HUES48 (cell line): Measurements from ENCODE around the gene EPHA3.

Experiments
- H3K27ac ChIP-seq: one replicate; pipeline ENCODE4 v1.7.0; 2013; ENCODE audit warnings: low read depth, low read length, inconsistent platforms
- H3K27me3 ChIP-seq: 2 replicates; pipeline ENCODE4 v1.6.1; 2013; ENCODE audit warnings: mild to moderate bottlenecking, low read length; ENCODE audit not compliant: control insufficient read depth, insufficient read depth
- H3K36me3 ChIP-seq: 2 replicates; pipeline ENCODE4 v1.6.1; 2013; ENCODE audit warnings: low read length; ENCODE audit not compliant: control insufficient read depth, insufficient read depth
- H3K4me1 ChIP-seq: 2 replicates; pipeline ENCODE4 v1.6.1; 2013; ENCODE audit warnings: mild to moderate bottlenecking, low read length; ENCODE audit not compliant: control insufficient read depth, insufficient read depth
- H3K4me3 ChIP-seq: 2 replicates; pipeline ENCODE4 v1.5.1; 2013; ENCODE audit warnings: mild to moderate bottlenecking, low read depth, low read length
- H3K9ac ChIP-seq: 2 replicates; pipeline ENCODE4 v1.6.1; 2013; ENCODE audit warnings: mild to moderate bottlenecking, low read depth, low read length, moderate library complexity
- H3K9me3 ChIP-seq: 2 replicates; pipeline ENCODE4 v1.6.1; 2013; ENCODE audit warnings: low read length; ENCODE audit not compliant: control insufficient read depth, insufficient read depth

The EPHA3 gene

GRCh38 chr3:89107461-89108290, at the start of gene EPHA3:
Gene EPHA3 (plus strand): TSS chr3:89107621. CDS start chr3:89107749, 128 bp downstream.
- Histone ChIP-seq H3K9me3 (no peaks in the 10 kb centered on the region), H3K36me3 (no peaks in the 10 kb centered on the region), H3K9ac (no peak within 1 kb of the TSS), H3K27ac (no peak within 1 kb of the TSS), H3K4me1 (peaks cover 3% of the 10 kb centered on the region; the same call in 1 of the 2 replicates), H3K27me3 (peaks cover 47% of the 10 kb centered on the region), H3K4me3 (peak within 1 kb of the TSS; percentile 63)

DNA sequence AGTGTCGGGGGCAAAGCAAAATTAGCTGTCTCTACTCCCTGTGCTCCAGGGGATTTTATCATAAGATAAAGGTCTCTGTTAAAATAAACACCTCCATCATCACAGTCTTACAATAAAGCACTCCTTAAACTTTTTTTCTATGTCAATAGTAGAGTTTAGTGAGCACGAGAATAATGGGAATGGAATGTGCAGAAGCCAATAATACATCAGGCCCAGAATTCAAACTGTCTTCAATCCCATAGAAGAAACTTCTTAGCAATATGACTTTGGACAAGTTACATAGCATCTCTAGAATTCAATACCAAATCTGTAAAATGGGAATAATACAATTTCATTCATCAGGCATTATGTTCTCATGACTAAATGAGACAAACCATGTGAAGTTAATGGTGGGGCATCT, 49.0 kb upstream of the EPHA3 start:
- Histone ChIP-seq H3K27ac (no peak overlapping the region), H3K27me3 (no peaks in the 10 kb centered on the region), H3K36me3 (no peaks in the 10 kb centered on the region), H3K9me3 (no peaks in the 10 kb centered on the region), H3K4me1 (peaks cover 4% of the 10 kb centered on the region; the same call in 1 of the 2 replicates), H3K4me3 (no peak overlapping the region), H3K9ac (no peak overlapping the region)

DNA sequence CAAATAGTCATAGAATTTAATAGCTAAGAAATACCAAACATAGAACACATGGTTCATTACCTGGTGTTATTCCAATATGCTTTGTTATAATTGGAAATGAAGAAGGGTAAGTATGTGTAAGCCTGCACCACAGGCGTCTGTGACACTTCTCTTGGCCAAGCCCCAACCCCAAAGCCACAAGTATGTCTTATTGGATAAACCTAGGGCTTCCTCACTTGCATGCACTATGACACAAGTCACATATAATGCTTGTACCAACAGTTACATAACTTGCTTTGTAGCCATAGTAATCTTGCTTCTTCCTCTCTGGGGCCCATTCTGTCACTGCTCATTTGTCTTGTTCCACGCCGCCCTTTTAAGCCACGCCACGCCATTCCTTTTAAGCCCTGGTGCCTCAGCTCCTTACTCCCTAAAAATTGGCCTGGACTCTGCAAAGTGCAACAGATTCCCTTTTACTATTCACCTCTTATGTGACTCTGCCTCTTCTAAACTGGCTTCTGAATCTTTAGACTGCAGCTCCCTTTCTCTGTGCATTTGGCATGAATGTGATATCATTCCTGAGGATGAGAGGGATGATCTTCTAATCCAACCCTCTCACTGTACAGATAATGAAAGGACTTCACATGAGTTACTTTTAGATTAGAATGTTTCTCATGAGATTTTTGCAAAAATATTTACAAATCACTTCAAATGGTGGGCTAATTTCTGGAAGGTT, 48.1 kb upstream of the EPHA3 start:
- H3K4me3 ChIP-seq, result no peak overlapping the region
- no peak overlapping the region for H3K27ac ChIP-seq
- H3K4me1 ChIP-seq, result peaks cover 4% of the 10 kb centered on the region; the same call in 1 of the 2 replicates
- no peaks in the 10 kb centered on the region for H3K36me3 ChIP-seq
- H3K9me3 ChIP-seq, result no peaks in the 10 kb centered on the region
- H3K27me3 ChIP-seq, result no peaks in the 10 kb centered on the region
- no peak overlapping the region for H3K9ac ChIP-seq

DNA sequence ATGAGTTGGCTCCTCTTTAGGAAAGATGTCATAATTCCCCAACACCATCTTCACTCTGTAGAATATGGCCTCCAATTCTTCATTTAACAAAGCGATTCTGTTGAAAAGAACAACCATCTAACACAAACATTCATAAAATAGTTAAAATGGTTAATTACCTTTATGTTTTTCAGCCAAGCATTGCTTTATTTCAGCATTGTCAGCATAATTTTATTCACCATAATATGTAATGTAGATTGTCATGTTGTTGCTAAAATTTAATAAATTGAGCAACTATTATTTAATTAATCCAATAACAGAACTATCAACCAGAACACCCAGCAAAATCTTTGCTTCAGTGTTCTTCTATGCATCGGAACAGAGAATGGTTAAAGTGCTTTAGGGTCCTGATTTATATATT, 46.2 kb upstream of the EPHA3 start:
- Histone ChIP-seq H3K9ac (no peak overlapping the region), H3K36me3 (no peaks in the 10 kb centered on the region), H3K4me3 (no peak overlapping the region), H3K27ac (no peak overlapping the region), H3K9me3 (no peaks in the 10 kb centered on the region), H3K27me3 (no peaks in the 10 kb centered on the region), H3K4me1 (peaks cover 4% of the 10 kb centered on the region; the same call in 1 of the 2 replicates)

- H3K9me3 ChIP-seq, result no peaks in the 10 kb centered on the region
- H3K27me3 ChIP-seq, result no peaks in the 10 kb centered on the region
- H3K9ac ChIP-seq, result no peak overlapping the region
- H3K4me3 ChIP-seq, result no peak overlapping the region
- no peak overlapping the region for H3K27ac ChIP-seq
- no peaks in the 10 kb centered on the region for H3K36me3 ChIP-seq
- H3K4me1 ChIP-seq, result 0 out of 2 replicates have a peak, but pooled peaks cover 3% of the 10 kb centered on the region
These were observed 39.7 kb upstream of the EPHA3 start for GRCh38 chr3:89067736-89068135.

GRCh38 chr3:89072642-89073041, 34.8 kb upstream of the EPHA3 start:
- Histone ChIP-seq H3K36me3 (no peaks in the 10 kb centered on the region), H3K9ac (no peak overlapping the region), H3K27ac (no peak overlapping the region), H3K9me3 (no peaks in the 10 kb centered on the region), H3K4me3 (no peak overlapping the region), H3K4me1 (0 out of 2 replicates have a peak, but pooled peaks cover 4% of the 10 kb centered on the region), H3K27me3 (no peaks in the 10 kb centered on the region)

GRCh38 chr3:89079944-89080343, 27.5 kb upstream of the EPHA3 start:
- no peaks in the 10 kb centered on the region for H3K9me3 ChIP-seq
- H3K27me3 ChIP-seq, result no peaks in the 10 kb centered on the region
- no peak overlapping the region for H3K9ac ChIP-seq
- H3K4me1 ChIP-seq, result no peaks in the 10 kb centered on the region
- H3K27ac ChIP-seq, result no peak overlapping the region
- H3K4me3 ChIP-seq, result no peak overlapping the region
- H3K36me3 ChIP-seq, result no peaks in the 10 kb centered on the region

DNA sequence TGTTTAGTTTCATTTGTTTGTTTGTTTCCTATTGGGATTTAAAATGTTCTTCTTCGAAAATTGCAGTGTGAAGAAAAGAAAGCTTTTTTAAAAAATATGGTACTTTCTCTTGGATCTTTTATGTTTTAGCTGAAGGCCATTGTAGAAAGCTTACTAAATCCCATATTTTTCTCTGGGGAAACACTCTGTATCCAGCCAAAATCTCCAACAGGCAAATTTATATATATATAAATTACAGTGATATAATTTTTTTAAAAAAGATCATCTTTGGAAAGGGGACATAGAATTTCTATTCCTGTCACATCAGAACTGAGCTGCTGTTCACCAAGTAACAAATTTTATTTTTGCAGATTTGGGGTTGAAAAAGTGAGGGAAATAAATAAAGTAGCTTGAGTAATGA, 19.6 kb upstream of the EPHA3 start:
- Histone ChIP-seq H3K27me3 (no peaks in the 10 kb centered on the region), H3K36me3 (no peaks in the 10 kb centered on the region), H3K4me3 (no peak overlapping the region), H3K9ac (no peak overlapping the region), H3K9me3 (no peaks in the 10 kb centered on the region), H3K27ac (no peak overlapping the region), H3K4me1 (no peaks in the 10 kb centered on the region)

GRCh38 chr3:89098173-89098572, 9.2 kb upstream of the EPHA3 start:
- 0 out of 2 replicates have a peak, but pooled peaks cover 6% of the 10 kb centered on the region for H3K4me1 ChIP-seq
- H3K9ac ChIP-seq, result no peak overlapping the region
- no peaks in the 10 kb centered on the region for H3K27me3 ChIP-seq
- no peak overlapping the region for H3K27ac ChIP-seq
- H3K36me3 ChIP-seq, result no peaks in the 10 kb centered on the region
- H3K4me3 ChIP-seq, result no peak overlapping the region
- H3K9me3 ChIP-seq, result no peaks in the 10 kb centered on the region

GRCh38 chr3:89098964-89099585, 8.3 kb upstream of the EPHA3 start:
- H3K4me1 ChIP-seq, result 0 out of 2 replicates have a peak, but pooled peaks cover 6% of the 10 kb centered on the region
- no peak overlapping the region for H3K4me3 ChIP-seq
- no peaks in the 10 kb centered on the region for H3K9me3 ChIP-seq
- no peak overlapping the region for H3K9ac ChIP-seq
- H3K27me3 ChIP-seq, result no peaks in the 10 kb centered on the region
- H3K27ac ChIP-seq, result no peak overlapping the region
- H3K36me3 ChIP-seq, result no peaks in the 10 kb centered on the region
